H9 (cell line): ENCODE results near the gene BCAS3. TPM values are rescaled to one million over a fixed set of nuclear protein-coding genes. Genes with fewer than 3 reads are reported as not detected.

Experiments used
- DNase-seq: peaks from one replicate; pipeline ENCODE4 v3.0.0-alpha.2; 2017
- H2AFZ ChIP-seq: one replicate; pipeline ENCODE4 v1.6.1; 2013; ENCODE audit warnings: mild to moderate bottlenecking, low read length, control low read depth, moderate library complexity
- H2AK5ac ChIP-seq: 2 replicates; pipeline ENCODE4 v1.6.1; 2013; ENCODE audit warnings: low read length, control low read depth, mixed read lengths; ENCODE audit not compliant: insufficient read length
- H2BK120ac ChIP-seq: one replicate; pipeline ENCODE4 v1.6.1; 2013; ENCODE audit warnings: low read depth, mild to moderate bottlenecking, low read length, control low read depth, inconsistent platforms; ENCODE audit not compliant: poor library complexity, severe bottlenecking
- H2BK12ac ChIP-seq: 2 replicates; pipeline ENCODE4 v1.6.1; 2013; ENCODE audit warnings: low read length, control low read depth, mixed read lengths, low read depth; ENCODE audit not compliant: insufficient read length
- H2BK15ac ChIP-seq: 2 replicates; pipeline ENCODE4 v1.6.1; 2013; ENCODE audit warnings: low read depth, low read length, control low read depth
- H2BK20ac ChIP-seq: one replicate; pipeline ENCODE4 v1.6.1; 2013; ENCODE audit warnings: low read depth, mild to moderate bottlenecking, low read length, control low read depth, inconsistent platforms; ENCODE audit not compliant: poor library complexity, severe bottlenecking
- H2BK5ac ChIP-seq: 2 replicates; pipeline ENCODE4 v1.6.1; 2013; ENCODE audit warnings: low read length, control low read depth, mixed read lengths; ENCODE audit not compliant: insufficient read length
- H3K14ac ChIP-seq: 2 replicates; pipeline ENCODE4 v1.6.1; 2013; ENCODE audit warnings: low read length, control low read depth; ENCODE audit not compliant: insufficient read depth
- H3K18ac ChIP-seq: 2 replicates; pipeline ENCODE4 v1.6.1; 2013; ENCODE audit warnings: low read depth, mild to moderate bottlenecking, mixed read lengths, low read length, control low read depth; ENCODE audit not compliant: insufficient read length
- H3K23ac ChIP-seq: 2 replicates; pipeline ENCODE4 v1.6.1; 2013; ENCODE audit warnings: low read length, control low read depth, mixed read lengths, low read depth; ENCODE audit not compliant: insufficient read length
- H3K23me2 ChIP-seq: 2 replicates; pipeline ENCODE4 v1.6.1; 2013; ENCODE audit warnings: low read depth, mild to moderate bottlenecking, mixed read lengths, low read length, control low read depth; ENCODE audit not compliant: insufficient read length, poor library complexity, severe bottlenecking
- H3K27ac ChIP-seq: 2 replicates; pipeline ENCODE4 v1.5.1; 2013; ENCODE audit warnings: low read length, control low read depth, mixed read lengths, low read depth; ENCODE audit not compliant: insufficient read length
- H3K27me3 ChIP-seq: 2 replicates; pipeline ENCODE4 v1.6.1; 2013; ENCODE audit warnings: low read length, control low read depth, inconsistent platforms; ENCODE audit not compliant: insufficient read depth
- H3K4ac ChIP-seq: 2 replicates; pipeline ENCODE4 v1.6.1; 2013; ENCODE audit warnings: low read depth, mild to moderate bottlenecking, control low read depth, inconsistent platforms, low read length, moderate library complexity
- H3K4me1 ChIP-seq: 2 replicates; pipeline ENCODE4 v1.6.1; 2013; ENCODE audit warnings: low read length, control low read depth, inconsistent platforms; ENCODE audit not compliant: insufficient read depth
- H3K4me2 ChIP-seq: 2 replicates; pipeline ENCODE4 v1.6.1; 2013; ENCODE audit warnings: low read length, control low read depth, mixed read lengths; ENCODE audit not compliant: insufficient read length, insufficient read depth
- H3K56ac ChIP-seq: 2 replicates; pipeline ENCODE4 v1.6.1; 2013; ENCODE audit warnings: low read depth, mild to moderate bottlenecking, mixed read lengths, low read length, control low read depth; ENCODE audit not compliant: insufficient read length
- H3K79me1 ChIP-seq: 2 replicates; pipeline ENCODE4 v1.6.1; 2013; ENCODE audit warnings: low read depth, mild to moderate bottlenecking, moderate library complexity, low read length, control low read depth, inconsistent platforms; ENCODE audit not compliant: insufficient read depth, poor library complexity, severe bottlenecking
- H3K79me2 ChIP-seq: 2 replicates; pipeline ENCODE4 v1.6.1; 2013; ENCODE audit warnings: low read length, control low read depth, inconsistent platforms; ENCODE audit not compliant: insufficient read depth
- H3K9ac ChIP-seq: 2 replicates; pipeline ENCODE4 v1.6.1; 2013; ENCODE audit warnings: low read length, control low read depth, mixed read lengths; ENCODE audit not compliant: insufficient read length; ENCODE audit errors: extremely low read depth
- H3K9me3 ChIP-seq: one replicate; pipeline ENCODE4 v1.6.1; 2013; ENCODE audit warnings: low read depth, low read length, inconsistent platforms; ENCODE audit not compliant: control insufficient read depth
- H3T11ph ChIP-seq: one replicate; pipeline ENCODE4 v1.6.1; 2013; ENCODE audit warnings: mild to moderate bottlenecking, low read length, control low read depth, inconsistent platforms
- H4K20me1 ChIP-seq: one replicate; pipeline ENCODE4 v1.6.1; 2013; ENCODE audit not compliant: control insufficient read depth, insufficient read length, insufficient read depth
- H4K5ac ChIP-seq: 2 replicates; pipeline ENCODE4 v1.6.1; 2013; ENCODE audit warnings: low read depth, mild to moderate bottlenecking, mixed read lengths, low read length, control low read depth; ENCODE audit not compliant: insufficient read length
- H4K8ac ChIP-seq: replicated peaks from 2 replicates; pipeline ENCODE4 v1.6.1; 2013; ENCODE audit warnings: low read length, control low read depth, mixed read lengths, low read depth; ENCODE audit not compliant: insufficient read length
- H4K91ac ChIP-seq: 2 replicates; pipeline ENCODE4 v1.6.1; 2013; ENCODE audit warnings: low read depth, mild to moderate bottlenecking, moderate library complexity, mixed read lengths, low read length, control low read depth; ENCODE audit not compliant: insufficient read length
- H3K27ac Mint-ChIP-seq, 3 experiments: 2 replicates in 2 of 3; 3 replicates in 1 of 3; pipeline ENCODE4 v1.8.0; 2020 to 2021; ENCODE audit warnings: mixed read lengths in 3 of 3, mild to moderate bottlenecking in 1 of 3, moderate library complexity in 1 of 3
- H3K27me3 Mint-ChIP-seq: 2 replicates; pipeline ENCODE4 v1.8.0; 2021; ENCODE audit warnings: low read depth, mild to moderate bottlenecking, moderate library complexity, mixed read lengths
- H3K36me3 Mint-ChIP-seq, 3 experiments: 2 replicates in 2 of 3; 3 replicates in 1 of 3; pipeline ENCODE4 v1.8.0; 2020 to 2021; ENCODE audit warnings: low read depth in 3 of 3, mixed read lengths in 3 of 3; ENCODE audit not compliant: insufficient read depth in 1 of 3
- H3K4me1 Mint-ChIP-seq, 2 experiments: 2 replicates each; pipeline ENCODE4 v1.8.0; 2020; ENCODE audit warnings: mixed read lengths in 2 of 2
- H3K4me3 Mint-ChIP-seq, 2 experiments: 2 replicates in 1 of 2; 3 replicates in 1 of 2; pipeline ENCODE4 v1.8.0; 2020 to 2021; ENCODE audit warnings: mild to moderate bottlenecking in 2 of 2, mixed read lengths in 2 of 2, moderate library complexity in 1 of 2
- H3K9me3 Mint-ChIP-seq, 2 experiments: 2 replicates in 1 of 2; 3 replicates in 1 of 2; pipeline ENCODE4 v1.8.0; 2020; ENCODE audit warnings: mild to moderate bottlenecking in 2 of 2, mixed read lengths in 2 of 2, moderate library complexity in 1 of 2
- CTCF ChIP-seq: fragments of 200-600 bp; sonication (generic); conservative IDR thresholded peaks from 3 replicates; pipeline ENCODE4 v1.8.0; 2021; ENCODE audit warnings: antibody characterized with exemption, mild to moderate bottlenecking
- WGBS: extraction: QIAGEN DNeasy Blood & Tissue Kit; methylation state at CpG from one replicate; pipeline ENCODE4 v1.1.7; 2013; ENCODE audit warnings: missing lambda C conversion rate, low lambda C conversion rate, mixed read lengths; ENCODE audit not compliant: insufficient read length; ENCODE audit errors: extremely low coverage; 5-methylcytosine and 5-hydroxymethylcytosine counted together
- total RNA-seq: library from RNA; stranded (reverse); gene quantifications from 2 replicates; pipeline ENCODE4 v1.2.1, GENCODE V29; 2021

Gene BCAS3
- total RNA-seq, 1 experiment from 2014 or later: 22.4 TPM

GRCh38 chr17:61387011-61387410, 709.4 kb downstream of the BCAS3 start:
- Histone ChIP-seq H2AK5ac (no peak overlapping the region), H3K79me1 (no peaks in the 10 kb centered on the region), H3K23ac (no peak overlapping the region), H2AFZ (no peak overlapping the region), H3K56ac (no peak overlapping the region), H3K23me2 (no peaks in the 10 kb centered on the region), H4K5ac (no peak overlapping the region), H2BK120ac (no peak overlapping the region), H3K4ac (no peak overlapping the region), H3K79me2 (no peaks in the 10 kb centered on the region), H2BK15ac (no peak overlapping the region), H4K8ac (no peak overlapping the region), H3K14ac (no peak overlapping the region), H2BK5ac (no peak overlapping the region), H3K4me2 (no peak overlapping the region), H3K18ac (no peak overlapping the region), H3K4me1 (no peaks in the 10 kb centered on the region), H4K91ac (no peak overlapping the region), H2BK20ac (no peak overlapping the region), H3K27me3 (peaks cover under 1% of the 10 kb centered on the region; the same call in 1 of the 2 replicates), H3K27ac (no peak overlapping the region), H3T11ph (no peak overlapping the region), H3K9me3 (no peaks in the 10 kb centered on the region), H4K20me1 (no peaks in the 10 kb centered on the region), H3K9ac (no peak overlapping the region), H2BK12ac (no peak overlapping the region)
- no peaks in the 10 kb centered on the region for H3K9me3 Mint-ChIP-seq
- WGBS: no CpG with 5 or more reads among the region's 8 CpGs
- H3K27ac Mint-ChIP-seq: no peak overlapping the region
- peaks cover 23% of the 10 kb centered on the region for H3K27me3 Mint-ChIP-seq
- H3K4me3 Mint-ChIP-seq: no peak overlapping the region
- no peak for DNase-seq
- H3K36me3 Mint-ChIP-seq: no peaks in the 10 kb centered on the region
- no peak for TF ChIP-seq CTCF
- H3K4me1 Mint-ChIP-seq: peaks cover 14 to 27% of the 10 kb centered on the region in 2 experiments
